ENCODE measurements around the gene SIRT4.

Gene SIRT4

GRCh38 chr12:120339256-120339655 is 37.1 kb downstream of the SIRT4 start:
- DNase-seq = no peak

- no peak for DNase-seq
Measured at GRCh38 chr12:120342175-120343038, 40.3 kb downstream of the SIRT4 start.

- DNase-seq = no peak
Measured at GRCh38 chr12:120343039-120343537, 41.0 kb downstream of the SIRT4 start.

GRCh38 chr12:120343692-120344091 is 41.6 kb downstream of the SIRT4 start:
- no peak for DNase-seq

- no peak for DNase-seq
Measured at GRCh38 chr12:120346031-120346430, 43.9 kb downstream of the SIRT4 start.

- no peak for DNase-seq
Measured at GRCh38 chr12:120346681-120347080, 44.6 kb downstream of the SIRT4 start.

- no peak for DNase-seq
Measured at GRCh38 chr12:120347766-120348165, 45.6 kb downstream of the SIRT4 start.

- no peak for DNase-seq
Measured at GRCh38 chr12:120350576-120351350, 48.6 kb downstream of the SIRT4 start.

GRCh38 chr12:120352117-120352516 is 50.0 kb downstream of the SIRT4 start:
- no peak for DNase-seq

GRCh38 chr12:120353136-120353535 is 51.0 kb downstream of the SIRT4 start:
- DNase-seq = no peak

- no peak for DNase-seq
Measured at GRCh38 chr12:120353556-120354317, 51.6 kb downstream of the SIRT4 start.

- DNase-seq = peak; percentile 57 to 60
Measured at GRCh38 chr12:120356567-120357030, 54.5 kb downstream of the SIRT4 start.

GRCh38 chr12:120357104-120357503 is 55.0 kb downstream of the SIRT4 start:
- DNase-seq = no peak

GRCh38 chr12:120358412-120359100 is 56.4 kb downstream of the SIRT4 start:
- no peak for DNase-seq

GRCh38 chr12:120359128-120359527 is 57.0 kb downstream of the SIRT4 start:
- no peak for DNase-seq

GRCh38 chr12:120361506-120362208 is 59.5 kb downstream of the SIRT4 start:
- DNase-seq = peak; percentile 93 to 95
